Measurements from ENCODE around the gene GFY.

Gene GFY

GRCh38 chr19:49395581-49396407 is 29.4 kb upstream of the GFY start:
- CTCF ChIA-PET = interaction anchor here (1.0 kb wide), 1 partner anchor 47 kb away, joined by 3 read pairs; no protein-coding TSS in a partner anchor
- POLR2A ChIA-PET = interaction anchor here (0.5 kb wide), 1 partner anchor 17 kb away, joined by 4 read pairs; no protein-coding TSS in a partner anchor
- no peak for DNase-seq (ENCODE audit: extremely low spot score)
- no peak for TF ChIP-seq CTCF (IDR thresholded peaks at IDR 0.05; ENCODE audit: control extremely low read depth, extremely low read depth, low read depth, missing control alignments)

- TF ChIP-seq CTCF (IDR thresholded peaks at IDR 0.05; ENCODE audit: control extremely low read depth, extremely low read depth, low read depth, missing control alignments) = no peak
- CTCF ChIA-PET = interaction anchor here (0.9 to 1.2 kb wide), 2 partner anchors 12 to 95 kb away, joined by 3 to 6 read pairs; no protein-coding TSS in a partner anchor
Measured at GRCh38 chr19:49396738-49397505, 28.3 kb upstream of the GFY start.

GRCh38 chr19:49398001-49398615 is 27.1 kb upstream of the GFY start:
- ChIA-PET CTCF (interaction anchor here (0.9 kb wide), 1 partner anchor 97 kb away, joined by 3 read pairs; no protein-coding TSS in a partner anchor), POLR2A (no interaction called here)
- no peak for DNase-seq (ENCODE audit: extremely low spot score)
- no peak for TF ChIP-seq CTCF (IDR thresholded peaks at IDR 0.05; ENCODE audit: control extremely low read depth, extremely low read depth, low read depth, missing control alignments)

More at GRCh38 chr19:49396738-49397505, 28.3 kb upstream of the GFY start:
- DNase-seq (ENCODE audit: extremely low spot score) = no peak
- POLR2A ChIA-PET = no interaction called here

GRCh38 chr19:49398931-49399330 is 26.3 kb upstream of the GFY start:
- CTCF ChIA-PET = no interaction called here
- TF ChIP-seq CTCF (IDR thresholded peaks at IDR 0.05; ENCODE audit: control extremely low read depth, extremely low read depth, low read depth, missing control alignments) = no peak
- POLR2A ChIA-PET = no interaction called here
- DNase-seq (ENCODE audit: extremely low spot score) = no peak

- CTCF ChIA-PET = interaction anchor here (1.9 kb wide), 1 partner anchor 9 kb away, joined by 8 read pairs; no protein-coding TSS in a partner anchor
Measured at GRCh38 chr19:49400029-49400428, 25.2 kb upstream of the GFY start.

More at GRCh38 chr19:49400029-49400428, 25.2 kb upstream of the GFY start:
- POLR2A ChIA-PET = no interaction called here
- no peak for DNase-seq (ENCODE audit: extremely low spot score)
- TF ChIP-seq CTCF (IDR thresholded peaks at IDR 0.05; ENCODE audit: control extremely low read depth, extremely low read depth, low read depth, missing control alignments) = no peak
